Tibial artery (tissue), 4 donors: ENCODE measurements around the gene DYNLT3.

Experiments used
- DNase-seq, 2 donors: peaks; one replicate each; pipeline ENCODE4 v3.0.0-alpha.2; 2019
- H3K27ac ChIP-seq, 2 donors: fragments of 200-600 bp; sonication (generic) in 1 of 2; 1 replicate in 1 of 2; 2 replicates in 1 of 2; pipeline ENCODE4 v1.5.1; 2018 to 2019; ENCODE audit warnings: mild to moderate bottlenecking in 1 of 2
- H3K27me3 ChIP-seq, 2 donors: fragments of 200-600 bp; sonication (generic) in 1 of 2; one replicate each; pipeline versions ENCODE4 v1.5.1 to v1.6.0; 2016 to 2019
- H3K36me3 ChIP-seq, 3 donors: fragments of 200-600 bp; sonication (generic) in 2 of 3; one replicate each; pipeline ENCODE4 v1.5.1; 2016 to 2019; ENCODE audit warnings: mild to moderate bottlenecking in 2 of 3
- H3K4me1 ChIP-seq, 4 donors: fragments of 200-600 bp; sonication (generic) in 2 of 4; 1 replicate in 3 of 4; 2 replicates in 1 of 4; pipeline ENCODE4 v1.5.1; 2016 to 2019
- H3K4me3 ChIP-seq, 2 donors: fragments of 200-600 bp; sonication (generic) in 1 of 2; 1 replicate in 1 of 2; 2 replicates in 1 of 2; pipeline ENCODE4 v1.5.1; 2018 to 2019; ENCODE audit warnings: mild to moderate bottlenecking in 2 of 2
- H3K9me3 ChIP-seq, 3 donors: fragments of 200-600 bp; sonication (generic) in 1 of 3; one replicate each; pipeline ENCODE4 v1.5.1; 2016 to 2019
- intact Hi-C: fragments of 100-400 bp; cut with DNase I; formaldehyde crosslinking; loops from one replicate; pipeline ENCODE4 v1.15.0; 2023; ENCODE audit warnings: low total_unique reads
- TF ChIP-seq, protein P1 (sequence below), 2 experiments: fragments of 200-600 bp in 1 of 2; fragments of 450-650 bp in 1 of 2; IDR thresholded peaks; one replicate each; pipeline ENCODE4 v1.5.1; 2017 to 2019; ENCODE audit warnings: antibody characterized with exemption in 2 of 2, mild to moderate bottlenecking in 1 of 2, moderate library complexity in 1 of 2

DYNLT3 gene

GRCh38 chrX:37817176-37817575 lies 30.2 kb downstream of the DYNLT3 start:
- H3K27me3 ChIP-seq, result no peaks in the 10 kb centered on the region
- TF ChIP-seq, protein P1, sequence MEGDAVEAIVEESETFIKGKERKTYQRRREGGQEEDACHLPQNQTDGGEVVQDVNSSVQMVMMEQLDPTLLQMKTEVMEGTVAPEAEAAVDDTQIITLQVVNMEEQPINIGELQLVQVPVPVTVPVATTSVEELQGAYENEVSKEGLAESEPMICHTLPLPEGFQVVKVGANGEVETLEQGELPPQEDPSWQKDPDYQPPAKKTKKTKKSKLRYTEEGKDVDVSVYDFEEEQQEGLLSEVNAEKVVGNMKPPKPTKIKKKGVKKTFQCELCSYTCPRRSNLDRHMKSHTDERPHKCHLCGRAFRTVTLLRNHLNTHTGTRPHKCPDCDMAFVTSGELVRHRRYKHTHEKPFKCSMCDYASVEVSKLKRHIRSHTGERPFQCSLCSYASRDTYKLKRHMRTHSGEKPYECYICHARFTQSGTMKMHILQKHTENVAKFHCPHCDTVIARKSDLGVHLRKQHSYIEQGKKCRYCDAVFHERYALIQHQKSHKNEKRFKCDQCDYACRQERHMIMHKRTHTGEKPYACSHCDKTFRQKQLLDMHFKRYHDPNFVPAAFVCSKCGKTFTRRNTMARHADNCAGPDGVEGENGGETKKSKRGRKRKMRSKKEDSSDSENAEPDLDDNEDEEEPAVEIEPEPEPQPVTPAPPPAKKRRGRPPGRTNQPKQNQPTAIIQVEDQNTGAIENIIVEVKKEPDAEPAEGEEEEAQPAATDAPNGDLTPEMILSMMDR (IDR thresholded peaks at IDR 0.05), result no peak

GRCh38 chrX:37816766-37817165 lies 30.6 kb downstream of the DYNLT3 start:
- no peak overlapping the region for H3K27ac ChIP-seq
- no peak overlapping the region for H3K4me3 ChIP-seq
- H3K36me3 ChIP-seq, result no peaks in the 10 kb centered on the region
- no peaks in the 10 kb centered on the region for H3K27me3 ChIP-seq
- H3K9me3 ChIP-seq, result no peaks in the 10 kb centered on the region
- DNase-seq, result no peak
- TF ChIP-seq, protein P1 (IDR thresholded peaks at IDR 0.05), result no peak
- peaks cover 0 to 4% (median 0%) of the 10 kb centered on the region in 4 donors for H3K4me1 ChIP-seq
- intact Hi-C loops, result no loop called here

More at GRCh38 chrX:37817176-37817575, 30.2 kb downstream of the DYNLT3 start:
- Histone ChIP-seq H3K4me1 (peaks cover 0 to 4% (median 0%) of the 10 kb centered on the region in 4 donors), H3K36me3 (no peaks in the 10 kb centered on the region), H3K4me3 (no peak overlapping the region), H3K9me3 (no peaks in the 10 kb centered on the region), H3K27ac (no peak overlapping the region)
- no peak for DNase-seq
- intact Hi-C loops, result no loop called here

GRCh38 chrX:37815366-37815765 lies 32.0 kb downstream of the DYNLT3 start:
- DNase-seq, result no peak
- Histone ChIP-seq H3K4me3 (no peak overlapping the region), H3K9me3 (no peaks in the 10 kb centered on the region), H3K27me3 (no peaks in the 10 kb centered on the region), H3K27ac (no peak overlapping the region), H3K36me3 (no peaks in the 10 kb centered on the region), H3K4me1 (peaks cover 0 to 4% (median 0%) of the 10 kb centered on the region in 4 donors)
- intact Hi-C loops, result no loop called here
- TF ChIP-seq, protein P1 (IDR thresholded peaks at IDR 0.05), result no peak

DNA sequence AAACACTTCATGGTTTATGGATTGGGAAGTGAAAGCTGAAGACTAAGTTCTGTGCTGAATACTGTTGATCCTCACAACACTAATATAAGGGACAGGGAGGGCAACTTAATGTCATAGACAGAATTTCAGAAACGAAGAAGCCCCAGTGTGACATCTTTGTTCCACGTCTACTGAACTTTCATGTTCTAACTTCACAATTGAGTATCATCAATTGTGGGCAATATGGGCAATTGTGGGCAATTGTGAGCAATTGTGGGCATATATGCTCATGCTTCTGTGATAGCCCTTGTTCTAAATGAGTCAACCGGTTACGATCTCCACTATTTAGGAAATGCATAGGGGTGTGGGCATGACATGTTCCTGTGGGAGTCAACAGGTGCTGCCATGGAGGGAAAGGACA lies 33.8 kb downstream of the DYNLT3 start:
- Histone ChIP-seq H3K4me1 (peaks cover 0 to 4% (median 0%) of the 10 kb centered on the region in 4 donors), H3K36me3 (no peaks in the 10 kb centered on the region), H3K27me3 (no peaks in the 10 kb centered on the region), H3K4me3 (no peak overlapping the region), H3K9me3 (no peaks in the 10 kb centered on the region), H3K27ac (no peak overlapping the region)
- TF ChIP-seq, protein P1 (IDR thresholded peaks at IDR 0.05), result no peak
- intact Hi-C loops, result no loop called here
- DNase-seq, result no peak

GRCh38 chrX:37812110-37812509 lies 35.3 kb downstream of the DYNLT3 start:
- H3K4me1 ChIP-seq, result peaks cover 0 to 4% (median 0%) of the 10 kb centered on the region in 4 donors
- no peaks in the 10 kb centered on the region for H3K36me3 ChIP-seq
- H3K27ac ChIP-seq, result no peak overlapping the region
- no peaks in the 10 kb centered on the region for H3K27me3 ChIP-seq
- TF ChIP-seq, protein P1 (IDR thresholded peaks at IDR 0.05), result no peak
- no peak for DNase-seq
- no peak overlapping the region for H3K4me3 ChIP-seq
- intact Hi-C loops, result no loop called here
- H3K9me3 ChIP-seq, result no peaks in the 10 kb centered on the region

DNA sequence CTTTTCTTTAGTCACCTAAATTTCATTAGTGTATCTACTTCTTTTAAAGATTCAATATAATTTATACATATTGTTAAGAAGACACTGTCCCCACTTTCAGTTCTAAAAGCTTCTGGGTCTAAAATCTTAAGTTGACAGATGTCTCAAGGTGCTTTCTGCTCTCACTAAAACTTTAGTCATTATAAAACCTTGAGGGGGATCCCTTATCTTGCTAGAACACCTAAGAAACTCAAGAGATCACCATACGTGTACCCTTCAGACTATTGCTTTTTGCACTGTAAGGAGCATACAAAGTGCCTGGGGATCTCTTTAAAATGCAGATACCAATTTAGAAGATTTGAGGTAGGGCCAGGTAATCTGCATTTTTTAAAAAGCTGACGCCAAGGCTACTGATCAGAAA lies 37.4 kb downstream of the DYNLT3 start:
- DNase-seq, result no peak
- Histone ChIP-seq H3K4me1 (no peaks in the 10 kb centered on the region), H3K36me3 (no peaks in the 10 kb centered on the region), H3K9me3 (no peaks in the 10 kb centered on the region), H3K27me3 (no peaks in the 10 kb centered on the region), H3K4me3 (no peak overlapping the region), H3K27ac (no peak overlapping the region)
- intact Hi-C loops, result no loop called here
- TF ChIP-seq, protein P1 (IDR thresholded peaks at IDR 0.05), result no peak
